ENCODE measurements around the gene CKS1B. TPM values are rescaled to one million over a fixed set of nuclear protein-coding genes. Genes with fewer than 3 reads are reported as not detected.

The CKS1B gene
- total and polyA plus RNA-seq, 4 donors, result 32.4 to 57.9 (median 44.4) TPM

DNA sequence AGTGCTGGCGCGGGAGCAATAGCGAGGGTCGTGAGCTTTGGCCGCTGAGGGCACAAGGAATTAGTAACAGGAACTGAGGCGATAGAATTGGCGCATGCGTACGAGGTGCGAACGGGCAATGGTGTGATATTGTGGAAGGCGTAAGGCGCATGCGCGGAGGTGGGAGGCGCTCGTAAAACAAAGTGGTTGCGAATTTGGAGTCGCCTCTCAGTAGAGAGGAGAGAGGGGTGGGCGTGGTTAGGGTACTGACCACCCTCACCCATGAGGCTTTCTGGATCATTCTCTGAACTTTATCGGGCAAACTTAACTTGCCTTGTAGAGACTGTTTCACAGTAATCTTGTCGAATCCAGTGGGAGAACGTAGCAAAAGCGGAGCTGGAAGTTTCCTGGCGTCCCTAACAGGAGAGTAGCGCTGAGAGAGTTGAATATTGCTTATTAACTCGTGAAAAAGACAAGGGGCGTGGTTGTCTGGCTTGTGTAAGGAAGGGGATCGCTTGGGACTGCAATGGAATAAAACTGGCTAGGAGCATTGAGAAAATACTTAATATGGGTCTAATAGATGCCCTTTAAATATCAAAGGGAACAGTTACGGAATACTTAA is 427 bp downstream of the CKS1B start:
- H3K36me3 ChIP-seq (ENCODE audit: control insufficient read depth in 4 of 4, insufficient read depth in 3 of 4, low read depth in 1 of 4, low read length in 3 of 4), result peaks cover 0 to 11% (median 2%) of the 10 kb centered on the region in 4 donors
- no peaks in the 10 kb centered on the region for H3K9me3 ChIP-seq (ENCODE audit: control insufficient read depth in 4 of 4, low read length in 3 of 4)
- peak overlapping the region; percentile 66 to 94 (median 70) for H3K4me3 ChIP-seq (ENCODE audit: low read depth in 1 of 3, low read length in 3 of 3)
- no peak for TF ChIP-seq EGR1 (IDR thresholded peaks at IDR 0.05; ENCODE audit: low read depth in 2 of 2)
- TF ChIP-seq, protein P1, sequence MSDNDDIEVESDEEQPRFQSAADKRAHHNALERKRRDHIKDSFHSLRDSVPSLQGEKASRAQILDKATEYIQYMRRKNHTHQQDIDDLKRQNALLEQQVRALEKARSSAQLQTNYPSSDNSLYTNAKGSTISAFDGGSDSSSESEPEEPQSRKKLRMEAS (IDR thresholded peaks at IDR 0.05), result peak; percentile 52
- no peak for TF ChIP-seq FOXA1 (IDR thresholded peaks at IDR 0.05)
- TF ChIP-seq RXRA (IDR thresholded peaks at IDR 0.05), result no peak
- TF ChIP-seq SP1 (IDR thresholded peaks at IDR 0.05), result no peak
- TF ChIP-seq, protein P2, sequence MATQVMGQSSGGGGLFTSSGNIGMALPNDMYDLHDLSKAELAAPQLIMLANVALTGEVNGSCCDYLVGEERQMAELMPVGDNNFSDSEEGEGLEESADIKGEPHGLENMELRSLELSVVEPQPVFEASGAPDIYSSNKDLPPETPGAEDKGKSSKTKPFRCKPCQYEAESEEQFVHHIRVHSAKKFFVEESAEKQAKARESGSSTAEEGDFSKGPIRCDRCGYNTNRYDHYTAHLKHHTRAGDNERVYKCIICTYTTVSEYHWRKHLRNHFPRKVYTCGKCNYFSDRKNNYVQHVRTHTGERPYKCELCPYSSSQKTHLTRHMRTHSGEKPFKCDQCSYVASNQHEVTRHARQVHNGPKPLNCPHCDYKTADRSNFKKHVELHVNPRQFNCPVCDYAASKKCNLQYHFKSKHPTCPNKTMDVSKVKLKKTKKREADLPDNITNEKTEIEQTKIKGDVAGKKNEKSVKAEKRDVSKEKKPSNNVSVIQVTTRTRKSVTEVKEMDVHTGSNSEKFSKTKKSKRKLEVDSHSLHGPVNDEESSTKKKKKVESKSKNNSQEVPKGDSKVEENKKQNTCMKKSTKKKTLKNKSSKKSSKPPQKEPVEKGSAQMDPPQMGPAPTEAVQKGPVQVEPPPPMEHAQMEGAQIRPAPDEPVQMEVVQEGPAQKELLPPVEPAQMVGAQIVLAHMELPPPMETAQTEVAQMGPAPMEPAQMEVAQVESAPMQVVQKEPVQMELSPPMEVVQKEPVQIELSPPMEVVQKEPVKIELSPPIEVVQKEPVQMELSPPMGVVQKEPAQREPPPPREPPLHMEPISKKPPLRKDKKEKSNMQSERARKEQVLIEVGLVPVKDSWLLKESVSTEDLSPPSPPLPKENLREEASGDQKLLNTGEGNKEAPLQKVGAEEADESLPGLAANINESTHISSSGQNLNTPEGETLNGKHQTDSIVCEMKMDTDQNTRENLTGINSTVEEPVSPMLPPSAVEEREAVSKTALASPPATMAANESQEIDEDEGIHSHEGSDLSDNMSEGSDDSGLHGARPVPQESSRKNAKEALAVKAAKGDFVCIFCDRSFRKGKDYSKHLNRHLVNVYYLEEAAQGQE (IDR thresholded peaks at IDR 0.05), result peak; percentile 81
- TF ChIP-seq HNF4G (IDR thresholded peaks at IDR 0.05), result no peak
- TF ChIP-seq TAF1 (conservative IDR thresholded peaks at IDR 0.05), result peak; percentile 79
- no peak for TF ChIP-seq YY1 (IDR thresholded peaks at IDR 0.05)
- TF ChIP-seq, protein P3, sequence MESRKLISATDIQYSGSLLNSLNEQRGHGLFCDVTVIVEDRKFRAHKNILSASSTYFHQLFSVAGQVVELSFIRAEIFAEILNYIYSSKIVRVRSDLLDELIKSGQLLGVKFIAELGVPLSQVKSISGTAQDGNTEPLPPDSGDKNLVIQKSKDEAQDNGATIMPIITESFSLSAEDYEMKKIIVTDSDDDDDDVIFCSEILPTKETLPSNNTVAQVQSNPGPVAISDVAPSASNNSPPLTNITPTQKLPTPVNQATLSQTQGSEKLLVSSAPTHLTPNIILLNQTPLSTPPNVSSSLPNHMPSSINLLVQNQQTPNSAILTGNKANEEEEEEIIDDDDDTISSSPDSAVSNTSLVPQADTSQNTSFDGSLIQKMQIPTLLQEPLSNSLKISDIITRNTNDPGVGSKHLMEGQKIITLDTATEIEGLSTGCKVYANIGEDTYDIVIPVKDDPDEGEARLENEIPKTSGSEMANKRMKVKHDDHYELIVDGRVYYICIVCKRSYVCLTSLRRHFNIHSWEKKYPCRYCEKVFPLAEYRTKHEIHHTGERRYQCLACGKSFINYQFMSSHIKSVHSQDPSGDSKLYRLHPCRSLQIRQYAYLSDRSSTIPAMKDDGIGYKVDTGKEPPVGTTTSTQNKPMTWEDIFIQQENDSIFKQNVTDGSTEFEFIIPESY (IDR thresholded peaks at IDR 0.05), result no peak
- peak; percentile 16 to 26 for TF ChIP-seq RAD21 (IDR thresholded peaks at IDR 0.05)
- TF ChIP-seq FOXA2 (IDR thresholded peaks at IDR 0.05), result no peak
- no peak for TF ChIP-seq NR2F2 (IDR thresholded peaks at IDR 0.05)
- TF ChIP-seq, protein P4, sequence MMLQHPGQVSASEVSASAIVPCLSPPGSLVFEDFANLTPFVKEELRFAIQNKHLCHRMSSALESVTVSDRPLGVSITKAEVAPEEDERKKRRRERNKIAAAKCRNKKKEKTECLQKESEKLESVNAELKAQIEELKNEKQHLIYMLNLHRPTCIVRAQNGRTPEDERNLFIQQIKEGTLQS (IDR thresholded peaks at IDR 0.05), result no peak
- TF ChIP-seq JUND (IDR thresholded peaks at IDR 0.05), result no peak
- TF ChIP-seq GABPA (IDR thresholded peaks at IDR 0.05 in 1 of 2, conservative IDR thresholded peaks at IDR 0.05 in 1 of 2), result no peak
- no peak for TF ChIP-seq HNF4A (conservative IDR thresholded peaks at IDR 0.05)
- TF ChIP-seq, protein P5, sequence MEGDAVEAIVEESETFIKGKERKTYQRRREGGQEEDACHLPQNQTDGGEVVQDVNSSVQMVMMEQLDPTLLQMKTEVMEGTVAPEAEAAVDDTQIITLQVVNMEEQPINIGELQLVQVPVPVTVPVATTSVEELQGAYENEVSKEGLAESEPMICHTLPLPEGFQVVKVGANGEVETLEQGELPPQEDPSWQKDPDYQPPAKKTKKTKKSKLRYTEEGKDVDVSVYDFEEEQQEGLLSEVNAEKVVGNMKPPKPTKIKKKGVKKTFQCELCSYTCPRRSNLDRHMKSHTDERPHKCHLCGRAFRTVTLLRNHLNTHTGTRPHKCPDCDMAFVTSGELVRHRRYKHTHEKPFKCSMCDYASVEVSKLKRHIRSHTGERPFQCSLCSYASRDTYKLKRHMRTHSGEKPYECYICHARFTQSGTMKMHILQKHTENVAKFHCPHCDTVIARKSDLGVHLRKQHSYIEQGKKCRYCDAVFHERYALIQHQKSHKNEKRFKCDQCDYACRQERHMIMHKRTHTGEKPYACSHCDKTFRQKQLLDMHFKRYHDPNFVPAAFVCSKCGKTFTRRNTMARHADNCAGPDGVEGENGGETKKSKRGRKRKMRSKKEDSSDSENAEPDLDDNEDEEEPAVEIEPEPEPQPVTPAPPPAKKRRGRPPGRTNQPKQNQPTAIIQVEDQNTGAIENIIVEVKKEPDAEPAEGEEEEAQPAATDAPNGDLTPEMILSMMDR (IDR thresholded peaks at IDR 0.05; ENCODE audit: low read depth, low read length, missing input control), result no peak
- WGBS, result under 1% methylated on average over 30 of the region's 30 CpGs
- no peaks in the 10 kb centered on the region for H3K27me3 ChIP-seq (ENCODE audit: control insufficient read depth in 4 of 4, insufficient read depth in 4 of 4, low read length in 3 of 4)
- peaks cover 11 to 40% (median 31%) of the 10 kb centered on the region in 4 donors for H3K4me1 ChIP-seq (ENCODE audit: control insufficient read depth in 4 of 4, insufficient read depth in 4 of 4, low read length in 3 of 4)
- H3K9ac ChIP-seq (ENCODE audit: low read depth in 1 of 2, low read length in 2 of 2), result peak overlapping the region; percentile 83 to 94
- DNase-seq (ENCODE audit: low spot score), result peak; percentile 93
- H3K27ac ChIP-seq (ENCODE audit: low read depth in 1 of 2, low read length in 2 of 2), result peak overlapping the region; percentile 89 to 99
